Caco-2 (cell line): ENCODE data around the gene OSBPL8. TPM values are rescaled to one million over a fixed set of nuclear protein-coding genes. Genes with fewer than 3 reads are reported as not detected.

Experiments
- BruUV-seq: library from RNA; stranded (reverse); fragments of 400-500 nt; replicated peaks from 2 replicates; lab custom pipeline; 2021; lab: Mats Ljungman, UMichigan
- CTCF ChIA-PET: fragments of 300-600 bp; sonication (Branson Sonifier 250); formaldehyde crosslinking; loops from one replicate; lab custom pipeline; 2022; ENCODE audit warnings: antibody characterized with exemption; lab: Charles Lee
- POLR2A ChIA-PET: fragments of 300-600 bp; sonication (Branson Sonifier 250); formaldehyde crosslinking; loops from one replicate; lab custom pipeline; 2022; ENCODE audit warnings: antibody characterized with exemption; lab: Charles Lee
- DNase-seq, 2 experiments: peaks; one replicate each; pipeline versions ENCODE4 v3.0.0 to v3.0.0-alpha.2; 2020 to 2022
- H3K27me3 ChIP-seq: replicated peaks from 2 replicates; pipeline ENCODE4 v1.6.0; 2011; ENCODE audit warnings: low read length; ENCODE audit not compliant: control insufficient read depth, insufficient read depth
- H3K36me3 ChIP-seq: 2 replicates; pipeline ENCODE4 v1.5.1; 2011; ENCODE audit warnings: low read length; ENCODE audit not compliant: control insufficient read depth, insufficient read depth
- H3K4me1 ChIP-seq: fragments of 250-450 bp; sonication (Bioruptor Pico); 2 replicates; pipeline ENCODE4 v1.5.1; 2020; ENCODE audit warnings: mild to moderate bottlenecking
- H3K4me3 ChIP-seq: 2 replicates; pipeline ENCODE4 v1.5.1; 2011; ENCODE audit warnings: low read depth, mild to moderate bottlenecking, control low read depth, low read length
- H3K9me3 ChIP-seq: fragments of 250-450 bp; sonication (Bioruptor Pico); 2 replicates; pipeline ENCODE4 v1.5.1; 2020; ENCODE audit warnings: mild to moderate bottlenecking, moderate library complexity
- H3K27ac Mint-ChIP-seq: one replicate; pipeline ENCODE4 v1.8.0; 2022; ENCODE audit warnings: mixed read lengths; ENCODE audit not compliant: unreplicated experiment
- H3K27me3 Mint-ChIP-seq: one replicate; pipeline ENCODE4 v1.8.0; 2022; ENCODE audit warnings: mixed read lengths; ENCODE audit not compliant: insufficient read depth, unreplicated experiment
- H3K36me3 Mint-ChIP-seq: one replicate; pipeline ENCODE4 v1.8.0; 2022; ENCODE audit warnings: mild to moderate bottlenecking, mixed read lengths; ENCODE audit not compliant: insufficient read depth, unreplicated experiment
- H3K4me1 Mint-ChIP-seq: one replicate; pipeline ENCODE4 v1.8.0; 2022; ENCODE audit warnings: low read depth, mixed read lengths; ENCODE audit not compliant: unreplicated experiment
- H3K4me3 Mint-ChIP-seq: one replicate; pipeline ENCODE4 v1.8.0; 2022; ENCODE audit warnings: mild to moderate bottlenecking, moderate library complexity, mixed read lengths; ENCODE audit not compliant: unreplicated experiment
- H3K9me3 Mint-ChIP-seq: one replicate; pipeline ENCODE4 v1.8.0; 2022; ENCODE audit warnings: mixed read lengths; ENCODE audit not compliant: unreplicated experiment
- intact Hi-C: fragments of 100-400 bp; cut with micrococcal nuclease; formaldehyde crosslinking; loops from one replicate; pipeline ENCODE4 v1.10.0; 2022; ENCODE audit not compliant: unreplicated experiment
- total RNA-seq: library from RNA; stranded (reverse); gene quantifications from 2 replicates; pipeline ENCODE4 v1.2.3, GENCODE V29; 2022
- TF ChIP-seq, protein P1 (sequence below), 2 experiments: fragments of 200-600 bp in 1 of 2; IDR thresholded peaks; 1 replicate in 1 of 2; 2 replicates in 1 of 2; pipeline versions ENCODE4 v1.5.1 to v1.8.0; 2011 to 2022; ENCODE audit warnings: antibody characterized with exemption in 1 of 2, control low read depth in 1 of 2, inconsistent platforms in 1 of 2, low read depth in 1 of 2, low read length in 1 of 2, mild to moderate bottlenecking in 1 of 2, moderate library complexity in 1 of 2; ENCODE audit not compliant: insufficient read depth in 1 of 2, severe bottlenecking in 1 of 2, unreplicated experiment in 1 of 2

Gene OSBPL8
- total RNA-seq, 1 experiment from 2014 or later: 50.0 TPM

DNA sequence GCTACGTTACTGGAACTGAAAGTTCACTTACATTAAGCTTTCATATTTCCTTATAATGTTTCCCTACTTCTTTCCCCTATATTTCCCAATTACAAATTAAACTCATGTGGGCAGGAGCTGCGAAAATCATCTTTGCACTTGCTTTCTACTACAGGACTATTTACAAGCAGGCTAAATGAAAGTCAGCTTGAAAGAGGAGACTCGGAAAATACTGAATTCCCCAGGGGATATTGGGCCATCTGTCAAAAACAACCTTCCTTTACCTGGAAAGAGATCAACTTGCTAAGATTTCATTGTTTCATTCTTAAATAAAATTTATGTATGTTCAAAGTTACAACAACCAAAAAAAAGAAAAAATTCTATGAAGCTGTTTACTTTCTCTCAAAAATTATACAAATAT, 118.6 kb downstream of the OSBPL8 start:
- CTCF ChIA-PET: no interaction called here
- Mint-ChIP-seq H3K4me3 (no peak overlapping the region), H3K27me3 (no peaks in the 10 kb centered on the region), H3K36me3 (no peaks in the 10 kb centered on the region), H3K9me3 (peaks cover 12% of the 10 kb centered on the region), H3K27ac (no peak overlapping the region), H3K4me1 (peaks cover 8% of the 10 kb centered on the region)
- no peaks in the 10 kb centered on the region for H3K9me3 ChIP-seq
- POLR2A ChIA-PET: no interaction called here
- intact Hi-C loops: no loop called here
- H3K27me3 ChIP-seq: no peaks in the 10 kb centered on the region
- H3K4me1 ChIP-seq: peaks cover 40% of the 10 kb centered on the region
- H3K4me3 ChIP-seq: no peak overlapping the region
- no TSS peak for BruUV-seq
- H3K36me3 ChIP-seq: no peaks in the 10 kb centered on the region
- TF ChIP-seq, protein P1, sequence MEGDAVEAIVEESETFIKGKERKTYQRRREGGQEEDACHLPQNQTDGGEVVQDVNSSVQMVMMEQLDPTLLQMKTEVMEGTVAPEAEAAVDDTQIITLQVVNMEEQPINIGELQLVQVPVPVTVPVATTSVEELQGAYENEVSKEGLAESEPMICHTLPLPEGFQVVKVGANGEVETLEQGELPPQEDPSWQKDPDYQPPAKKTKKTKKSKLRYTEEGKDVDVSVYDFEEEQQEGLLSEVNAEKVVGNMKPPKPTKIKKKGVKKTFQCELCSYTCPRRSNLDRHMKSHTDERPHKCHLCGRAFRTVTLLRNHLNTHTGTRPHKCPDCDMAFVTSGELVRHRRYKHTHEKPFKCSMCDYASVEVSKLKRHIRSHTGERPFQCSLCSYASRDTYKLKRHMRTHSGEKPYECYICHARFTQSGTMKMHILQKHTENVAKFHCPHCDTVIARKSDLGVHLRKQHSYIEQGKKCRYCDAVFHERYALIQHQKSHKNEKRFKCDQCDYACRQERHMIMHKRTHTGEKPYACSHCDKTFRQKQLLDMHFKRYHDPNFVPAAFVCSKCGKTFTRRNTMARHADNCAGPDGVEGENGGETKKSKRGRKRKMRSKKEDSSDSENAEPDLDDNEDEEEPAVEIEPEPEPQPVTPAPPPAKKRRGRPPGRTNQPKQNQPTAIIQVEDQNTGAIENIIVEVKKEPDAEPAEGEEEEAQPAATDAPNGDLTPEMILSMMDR (IDR thresholded peaks at IDR 0.05; ENCODE audit: insufficient read depth in 1 of 2, low read depth in 1 of 2, low read length in 1 of 2, severe bottlenecking in 1 of 2, unreplicated experiment in 1 of 2): no peak
- no peak for DNase-seq

DNA sequence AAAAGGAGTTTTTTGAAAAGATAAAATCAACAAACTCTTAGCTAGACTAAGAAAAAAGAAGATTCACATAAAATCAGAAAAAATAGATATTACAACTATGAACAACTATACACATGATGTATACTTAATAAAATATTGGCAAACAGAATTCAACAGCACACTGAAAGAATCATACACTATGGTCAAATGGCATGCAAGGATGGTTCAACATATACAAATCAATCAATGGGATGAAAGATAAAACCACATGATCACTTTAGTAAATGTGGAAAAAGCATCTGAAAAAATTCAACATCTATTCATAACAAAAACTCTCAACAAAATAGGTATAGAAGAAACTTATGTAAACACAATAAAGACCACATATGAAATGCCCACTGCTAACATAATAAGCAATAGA, 126.8 kb downstream of the OSBPL8 start:
- TF ChIP-seq, protein P1 (IDR thresholded peaks at IDR 0.05; ENCODE audit: insufficient read depth in 1 of 2, low read depth in 1 of 2, low read length in 1 of 2, severe bottlenecking in 1 of 2, unreplicated experiment in 1 of 2): no peak
- intact Hi-C loops: no loop called here
- no peaks in the 10 kb centered on the region for H3K27me3 ChIP-seq
- peaks cover 64% of the 10 kb centered on the region for H3K9me3 Mint-ChIP-seq
- H3K9me3 ChIP-seq: peaks cover 9% of the 10 kb centered on the region; the same call in 1 of the 2 replicates
- no peak for DNase-seq
- no peaks in the 10 kb centered on the region for H3K4me1 Mint-ChIP-seq
- POLR2A ChIA-PET: no interaction called here
- BruUV-seq: no TSS peak
- H3K27me3 Mint-ChIP-seq: no peaks in the 10 kb centered on the region
- CTCF ChIA-PET: no interaction called here
- no peak overlapping the region for H3K27ac Mint-ChIP-seq
- no peaks in the 10 kb centered on the region for H3K36me3 Mint-ChIP-seq
- no peaks in the 10 kb centered on the region for H3K36me3 ChIP-seq
- H3K4me3 Mint-ChIP-seq: no peak overlapping the region
- H3K4me1 ChIP-seq: no peaks in the 10 kb centered on the region
- no peak overlapping the region for H3K4me3 ChIP-seq

DNA sequence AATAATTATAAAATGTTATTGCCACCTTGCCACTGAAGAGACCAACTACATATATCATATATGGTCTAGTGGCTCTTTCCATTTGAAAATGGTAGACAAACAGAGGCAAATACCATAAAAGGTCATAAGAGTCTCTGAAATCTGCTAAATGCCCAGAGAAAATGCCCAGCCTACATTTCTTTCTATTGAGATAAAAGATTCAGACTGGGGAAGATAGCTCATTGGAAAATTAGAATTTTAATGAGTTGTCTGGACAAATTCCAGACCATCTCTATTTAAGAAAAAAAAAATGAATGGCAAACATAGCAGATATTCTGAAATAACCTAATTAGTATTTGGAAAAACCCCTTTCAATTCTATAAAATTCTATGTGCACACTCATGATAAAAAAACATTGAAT, 131.5 kb downstream of the OSBPL8 start:
- no peak for DNase-seq
- H3K9me3 Mint-ChIP-seq: peaks cover 38% of the 10 kb centered on the region

More for the DNA sequence above, 131.5 kb downstream of the OSBPL8 start:
- TF ChIP-seq, protein P1 (IDR thresholded peaks at IDR 0.05; ENCODE audit: insufficient read depth in 1 of 2, low read depth in 1 of 2, low read length in 1 of 2, severe bottlenecking in 1 of 2, unreplicated experiment in 1 of 2): no peak
- Mint-ChIP-seq H3K4me1 (peaks cover 7% of the 10 kb centered on the region), H3K4me3 (no peak overlapping the region), H3K27ac (no peak overlapping the region), H3K36me3 (no peaks in the 10 kb centered on the region), H3K27me3 (no peaks in the 10 kb centered on the region)
- ChIA-PET CTCF (interaction anchor here (0.7 kb wide), 1 partner anchor 170 kb away, joined by 3 read pairs; no protein-coding TSS in a partner anchor), POLR2A (no interaction called here)
- no TSS peak for BruUV-seq
- H3K27me3 ChIP-seq: no peaks in the 10 kb centered on the region
- no peaks in the 10 kb centered on the region for H3K36me3 ChIP-seq
- intact Hi-C loops: no loop called here
- peaks cover 6% of the 10 kb centered on the region for H3K4me1 ChIP-seq
- peaks cover 27% of the 10 kb centered on the region for H3K9me3 ChIP-seq
- no peak overlapping the region for H3K4me3 ChIP-seq
